Loucy (cell line): ENCODE measurements around the gene ITPKB.

ENCODE experiments used
- CTCF ChIP-seq: fragments of 200-600 bp; sonication (generic); conservative IDR thresholded peaks from 2 replicates; pipeline ENCODE4 v1.5.1; 2014; ENCODE audit warnings: mild to moderate bottlenecking, antibody characterized with exemption, low read length
- EZH2phosphoT487 ChIP-seq: fragments of 200-600 bp; IDR thresholded peaks from 2 replicates; pipeline ENCODE4 v1.6.1; 2018; ENCODE audit warnings: antibody characterized with exemption, mild to moderate bottlenecking, moderate library complexity, borderline replicate concordance

GRCh38 chr1:226666692-226667091 lies 72.4 kb downstream of the ITPKB start:
- TF ChIP-seq CTCF (no peak), EZH2phosphoT487 (no peak)
